ENCODE data around the gene LMTK3.

GRCh38 chr19:48461982-48462655, 49.5 kb downstream of the LMTK3 start:
- no peak for TF ChIP-seq CTCF (IDR thresholded peaks at IDR 0.05)
- no peak for TF ChIP-seq POLR2AphosphoS5 (IDR thresholded peaks at IDR 0.05; ENCODE audit: low read depth, low read length)
- TF ChIP-seq TCF7L2 (IDR thresholded peaks at IDR 0.05; ENCODE audit: low read depth, low read length), result no peak
